ENCODE results near the gene SDC4.

The SDC4 gene

GRCh38 chr20:45313065-45313695 lies 35.0 kb downstream of the SDC4 start:
- TF ChIP-seq CTCF (conservative IDR thresholded peaks at IDR 0.05; ENCODE audit: low read length): no peak
- TF ChIP-seq EZH2phosphoT487 (IDR thresholded peaks at IDR 0.05; ENCODE audit: borderline replicate concordance): no peak
- peaks cover 3% of the 10 kb centered on the region for H3K4me1 ChIP-seq (ENCODE audit: insufficient read depth, low read length, poor library complexity, severe bottlenecking)
- no peaks in the 10 kb centered on the region for H3K9me2 ChIP-seq (replicated peaks; ENCODE audit: low read depth, low read length)
- H3K79me2 ChIP-seq (ENCODE audit: insufficient read depth, low read length): no peaks in the 10 kb centered on the region
- H2AFZ ChIP-seq (ENCODE audit: low read length): no peak overlapping the region
- no peak overlapping the region for H3K4me3 ChIP-seq (ENCODE audit: low read length, poor library complexity, severe bottlenecking)
- no peaks in the 10 kb centered on the region for H3K27me3 ChIP-seq (ENCODE audit: insufficient read depth, low read length, poor library complexity, severe bottlenecking)
- no peak overlapping the region for H3K9ac ChIP-seq (ENCODE audit: low read depth, low read length, poor library complexity, severe bottlenecking)
- H3F3A ChIP-seq (ENCODE audit: low read depth): no peaks in the 10 kb centered on the region
- H3K4me2 ChIP-seq (ENCODE audit: low read depth, low read length, poor library complexity, severe bottlenecking): no peak overlapping the region
- no peaks in the 10 kb centered on the region for H3K9me3 ChIP-seq (ENCODE audit: insufficient read depth, low read depth, low read length)
- no peaks in the 10 kb centered on the region for H4K20me1 ChIP-seq (ENCODE audit: insufficient read depth, low read length, poor library complexity, severe bottlenecking)
- H3K36me3 ChIP-seq (ENCODE audit: insufficient read depth, low read length): no peaks in the 10 kb centered on the region

- no peaks in the 10 kb centered on the region for H3K36me3 ChIP-seq (ENCODE audit: insufficient read depth, low read length)
- H3K9me2 ChIP-seq (replicated peaks; ENCODE audit: low read depth, low read length): no peaks in the 10 kb centered on the region
- no peaks in the 10 kb centered on the region for H3K4me1 ChIP-seq (ENCODE audit: insufficient read depth, low read length, poor library complexity, severe bottlenecking)
- H3K27me3 ChIP-seq (ENCODE audit: insufficient read depth, low read length, poor library complexity, severe bottlenecking): no peaks in the 10 kb centered on the region
- H4K20me1 ChIP-seq (ENCODE audit: insufficient read depth, low read length, poor library complexity, severe bottlenecking): no peaks in the 10 kb centered on the region
- TF ChIP-seq EZH2phosphoT487 (IDR thresholded peaks at IDR 0.05; ENCODE audit: borderline replicate concordance) (no peak), CTCF (conservative IDR thresholded peaks at IDR 0.05; ENCODE audit: low read length) (no peak)
- H3K9me3 ChIP-seq (ENCODE audit: insufficient read depth, low read depth, low read length): no peaks in the 10 kb centered on the region
- no peak overlapping the region for H3K4me2 ChIP-seq (ENCODE audit: low read depth, low read length, poor library complexity, severe bottlenecking)
- H3F3A ChIP-seq (ENCODE audit: low read depth): no peaks in the 10 kb centered on the region
- no peak overlapping the region for H2AFZ ChIP-seq (ENCODE audit: low read length)
- no peak overlapping the region for H3K4me3 ChIP-seq (ENCODE audit: low read length, poor library complexity, severe bottlenecking)
- no peak overlapping the region for H3K9ac ChIP-seq (ENCODE audit: low read depth, low read length, poor library complexity, severe bottlenecking)
- no peaks in the 10 kb centered on the region for H3K79me2 ChIP-seq (ENCODE audit: insufficient read depth, low read length)
Measured at GRCh38 chr20:45312241-45312640, 36.0 kb downstream of the SDC4 start.

GRCh38 chr20:45311589-45312211 lies 36.5 kb downstream of the SDC4 start:
- H3K27me3 ChIP-seq (ENCODE audit: insufficient read depth, low read length, poor library complexity, severe bottlenecking): no peaks in the 10 kb centered on the region
- no peaks in the 10 kb centered on the region for H3K36me3 ChIP-seq (ENCODE audit: insufficient read depth, low read length)
- H3K4me3 ChIP-seq (ENCODE audit: low read length, poor library complexity, severe bottlenecking): no peak overlapping the region
- no peak overlapping the region for H3K9ac ChIP-seq (ENCODE audit: low read depth, low read length, poor library complexity, severe bottlenecking)
- no peaks in the 10 kb centered on the region for H3K79me2 ChIP-seq (ENCODE audit: insufficient read depth, low read length)
- no peak overlapping the region for H2AFZ ChIP-seq (ENCODE audit: low read length)
- no peaks in the 10 kb centered on the region for H3K4me1 ChIP-seq (ENCODE audit: insufficient read depth, low read length, poor library complexity, severe bottlenecking)
- no peaks in the 10 kb centered on the region for H3K9me3 ChIP-seq (ENCODE audit: insufficient read depth, low read depth, low read length)
- no peaks in the 10 kb centered on the region for H3F3A ChIP-seq (ENCODE audit: low read depth)
- H4K20me1 ChIP-seq (ENCODE audit: insufficient read depth, low read length, poor library complexity, severe bottlenecking): no peaks in the 10 kb centered on the region
- no peak for TF ChIP-seq CTCF (conservative IDR thresholded peaks at IDR 0.05; ENCODE audit: low read length)
- no peak for TF ChIP-seq EZH2phosphoT487 (IDR thresholded peaks at IDR 0.05; ENCODE audit: borderline replicate concordance)
- H3K4me2 ChIP-seq (ENCODE audit: low read depth, low read length, poor library complexity, severe bottlenecking): no peak overlapping the region
- H3K9me2 ChIP-seq (replicated peaks; ENCODE audit: low read depth, low read length): no peaks in the 10 kb centered on the region

Data from Loucy (cell line).